BJ (cell line): ENCODE data around the gene PRSS57. TPM values are rescaled to one million over a fixed set of nuclear protein-coding genes. Genes with fewer than 3 reads are reported as not detected.

Experiments
- CTCF ChIA-PET: fragments of 350-600 bp; formaldehyde crosslinking; extraction: SDS; loops from one replicate; lab custom pipeline; 2021; ENCODE audit warnings: antibody characterized with exemption, inconsistent platforms; lab: Yijun Ruan, JAX
- POLR2A ChIA-PET: fragments of 300-600 bp; sonication (Branson Sonifier 250); formaldehyde crosslinking; extraction: SDS; loops from one replicate; lab custom pipeline; 2021; ENCODE audit warnings: antibody characterized with exemption; lab: Charles Lee
- DNase-seq: peaks from one replicate; pipeline ENCODE4 v3.0.0-alpha.2; 2011; ENCODE audit warnings: low read depth
- H3K27me3 ChIP-seq: 2 replicates; pipeline ENCODE4 v1.6.0; 2011; ENCODE audit warnings: low read length; ENCODE audit not compliant: control insufficient read depth, insufficient read depth
- H3K36me3 ChIP-seq: 2 replicates; pipeline ENCODE4 v1.5.1; 2011; ENCODE audit warnings: low read length; ENCODE audit not compliant: control insufficient read depth, insufficient read depth
- H3K4me3 ChIP-seq: 2 replicates; pipeline ENCODE4 v1.5.1; 2011; ENCODE audit warnings: low read depth, mild to moderate bottlenecking, control low read depth, low read length
- polyA plus RNA-seq: library from polyadenylated mRNA; depleted of rRNA; stranded (reverse); fragments of >200 nt; gene quantifications from 2 replicates; pipeline ENCODE4 v1.2.3, GENCODE V29; 2011
- TF ChIP-seq, protein P1 (sequence below): IDR thresholded peaks from 2 replicates; pipeline ENCODE4 v1.5.1; 2011; ENCODE audit warnings: low read depth, mild to moderate bottlenecking, control low read depth, inconsistent platforms, low read length, moderate library complexity; ENCODE audit not compliant: insufficient read depth

PRSS57 gene
- polyA plus RNA-seq, 1 experiment, result not detected

DNA sequence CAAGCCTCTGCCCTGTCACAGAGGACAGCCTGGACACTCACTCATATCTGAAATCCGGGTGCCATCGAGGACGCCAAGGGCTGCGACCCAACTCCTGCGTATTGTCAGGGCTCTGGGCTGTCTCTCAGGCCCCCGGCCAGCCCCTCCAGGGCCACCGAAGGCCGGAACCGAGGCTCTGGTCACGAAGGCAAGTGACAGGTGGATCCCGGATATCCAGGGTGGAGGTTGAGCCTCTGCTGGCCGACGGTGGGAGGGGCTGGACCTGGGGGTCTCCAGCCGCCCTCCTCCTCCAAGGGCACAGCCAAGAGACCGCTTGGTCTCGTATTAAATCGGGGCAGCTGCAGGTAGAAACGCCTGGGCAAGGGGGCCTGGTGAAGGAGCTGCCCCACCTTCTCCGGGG is 37.6 kb downstream of the PRSS57 start:
- POLR2A ChIA-PET, result no interaction called here
- TF ChIP-seq, protein P1, sequence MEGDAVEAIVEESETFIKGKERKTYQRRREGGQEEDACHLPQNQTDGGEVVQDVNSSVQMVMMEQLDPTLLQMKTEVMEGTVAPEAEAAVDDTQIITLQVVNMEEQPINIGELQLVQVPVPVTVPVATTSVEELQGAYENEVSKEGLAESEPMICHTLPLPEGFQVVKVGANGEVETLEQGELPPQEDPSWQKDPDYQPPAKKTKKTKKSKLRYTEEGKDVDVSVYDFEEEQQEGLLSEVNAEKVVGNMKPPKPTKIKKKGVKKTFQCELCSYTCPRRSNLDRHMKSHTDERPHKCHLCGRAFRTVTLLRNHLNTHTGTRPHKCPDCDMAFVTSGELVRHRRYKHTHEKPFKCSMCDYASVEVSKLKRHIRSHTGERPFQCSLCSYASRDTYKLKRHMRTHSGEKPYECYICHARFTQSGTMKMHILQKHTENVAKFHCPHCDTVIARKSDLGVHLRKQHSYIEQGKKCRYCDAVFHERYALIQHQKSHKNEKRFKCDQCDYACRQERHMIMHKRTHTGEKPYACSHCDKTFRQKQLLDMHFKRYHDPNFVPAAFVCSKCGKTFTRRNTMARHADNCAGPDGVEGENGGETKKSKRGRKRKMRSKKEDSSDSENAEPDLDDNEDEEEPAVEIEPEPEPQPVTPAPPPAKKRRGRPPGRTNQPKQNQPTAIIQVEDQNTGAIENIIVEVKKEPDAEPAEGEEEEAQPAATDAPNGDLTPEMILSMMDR, result no peak
- no peak overlapping the region for H3K4me3 ChIP-seq

DNA sequence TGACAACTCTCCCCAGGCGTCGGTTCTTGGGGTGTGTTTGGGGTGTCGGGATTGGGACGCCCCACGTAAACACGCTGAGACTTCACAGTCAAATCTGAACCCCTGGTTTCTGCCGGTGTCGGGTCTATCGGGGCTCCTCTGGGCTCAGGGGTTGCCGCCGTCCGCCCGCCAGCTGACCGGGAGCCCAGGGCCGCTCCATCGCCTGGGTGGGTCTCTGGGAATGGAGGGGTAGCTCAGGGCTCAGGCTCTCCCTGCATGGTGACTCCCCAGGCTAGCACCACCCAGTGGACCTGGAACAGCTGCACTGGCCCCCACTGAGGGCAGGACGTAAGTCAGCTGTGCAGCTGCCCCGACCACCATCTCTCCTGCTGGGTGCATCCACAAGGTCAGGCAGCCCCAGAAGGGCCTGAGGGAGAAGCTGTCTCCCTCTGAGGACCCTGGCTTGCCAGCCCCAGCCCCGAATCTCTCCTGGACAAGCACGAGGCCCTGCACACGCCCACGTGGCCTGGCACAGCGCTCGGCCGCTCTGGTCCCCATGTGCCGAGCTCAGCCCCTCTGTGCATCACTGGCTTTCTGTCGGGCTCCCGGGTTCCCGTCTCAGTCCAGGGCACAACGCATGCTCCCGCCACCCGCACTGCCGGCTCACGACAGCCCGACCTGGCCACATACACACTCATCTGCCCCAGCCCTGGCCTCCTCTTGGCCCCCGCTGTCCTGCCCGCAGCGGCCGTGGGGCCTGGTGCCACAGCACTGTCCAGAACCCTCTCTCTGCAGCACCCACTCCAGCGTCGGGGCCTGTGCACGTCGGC is 38.3 kb downstream of the PRSS57 start:
- ChIA-PET POLR2A (no interaction called here), CTCF (interaction anchor here (0.6 to 1.3 kb wide), 6 partner anchors 68 to 607 kb away, joined by 3 to 4 read pairs (median 3); no protein-coding TSS in a partner anchor)
- TF ChIP-seq, protein P1, result no peak
- Histone ChIP-seq H3K36me3 (peaks cover 15% of the 10 kb centered on the region), H3K4me3 (no peak overlapping the region), H3K27me3 (no peaks in the 10 kb centered on the region)
- DNase-seq, result no peak

More for the DNA sequence above, 37.6 kb downstream of the PRSS57 start:
- CTCF ChIA-PET, result no interaction called here
- Histone ChIP-seq H3K27me3 (no peaks in the 10 kb centered on the region), H3K36me3 (peaks cover 14% of the 10 kb centered on the region)
- DNase-seq, result no peak

DNA sequence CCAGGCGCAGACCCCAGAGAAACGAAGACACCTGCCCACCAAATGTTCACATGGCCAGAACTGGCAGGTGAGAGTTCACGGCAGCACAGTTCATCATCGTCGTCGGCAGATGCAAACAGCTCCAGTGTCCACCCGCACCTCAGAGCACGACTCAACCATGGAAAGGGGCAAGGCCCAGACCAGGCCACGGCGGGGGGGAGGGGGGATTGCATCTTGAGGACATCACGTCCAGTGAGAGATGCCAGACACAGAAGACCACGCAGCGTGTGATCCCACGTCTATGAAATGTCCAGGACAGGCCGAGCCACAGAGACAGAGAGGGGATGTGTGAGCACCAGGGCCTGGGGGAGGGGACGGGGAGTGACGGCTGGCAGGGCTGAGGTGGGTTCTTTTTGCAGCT is 39.6 kb downstream of the PRSS57 start:
- Histone ChIP-seq H3K27me3 (no peaks in the 10 kb centered on the region), H3K4me3 (no peak overlapping the region), H3K36me3 (peaks cover 20% of the 10 kb centered on the region)
- CTCF ChIA-PET, result interaction anchor here (0.8 to 1.3 kb wide), 3 partner anchors 67 to 144 kb away, joined by 3 to 4 read pairs (median 3); no protein-coding TSS in a partner anchor
- POLR2A ChIA-PET, result no interaction called here
- DNase-seq, result no peak
- TF ChIP-seq, protein P1, result no peak

DNA sequence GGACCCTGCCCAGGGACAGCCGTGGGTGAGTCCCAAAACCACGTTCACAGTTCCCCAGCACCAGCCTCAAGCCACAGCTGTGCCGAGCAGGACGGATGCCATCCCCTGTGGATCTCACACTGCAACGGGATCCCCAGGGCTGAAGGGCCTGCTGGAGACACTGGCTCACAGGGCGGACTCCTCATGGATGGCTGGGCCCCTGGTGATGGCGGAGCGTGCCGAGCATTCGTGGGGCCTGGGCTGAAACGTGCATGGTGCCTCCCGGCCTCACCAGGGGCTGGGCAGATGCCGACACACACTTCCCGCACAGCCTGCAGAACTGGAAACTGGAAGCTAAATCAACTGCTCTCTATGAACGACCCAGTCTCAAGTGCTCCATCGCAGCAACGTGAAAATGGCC is 41.8 kb downstream of the PRSS57 start:
- ChIA-PET POLR2A (no interaction called here), CTCF (no interaction called here)
- Histone ChIP-seq H3K27me3 (no peaks in the 10 kb centered on the region), H3K36me3 (peaks cover 24% of the 10 kb centered on the region), H3K4me3 (no peak overlapping the region)
- TF ChIP-seq, protein P1, result no peak
- no peak for DNase-seq

DNA sequence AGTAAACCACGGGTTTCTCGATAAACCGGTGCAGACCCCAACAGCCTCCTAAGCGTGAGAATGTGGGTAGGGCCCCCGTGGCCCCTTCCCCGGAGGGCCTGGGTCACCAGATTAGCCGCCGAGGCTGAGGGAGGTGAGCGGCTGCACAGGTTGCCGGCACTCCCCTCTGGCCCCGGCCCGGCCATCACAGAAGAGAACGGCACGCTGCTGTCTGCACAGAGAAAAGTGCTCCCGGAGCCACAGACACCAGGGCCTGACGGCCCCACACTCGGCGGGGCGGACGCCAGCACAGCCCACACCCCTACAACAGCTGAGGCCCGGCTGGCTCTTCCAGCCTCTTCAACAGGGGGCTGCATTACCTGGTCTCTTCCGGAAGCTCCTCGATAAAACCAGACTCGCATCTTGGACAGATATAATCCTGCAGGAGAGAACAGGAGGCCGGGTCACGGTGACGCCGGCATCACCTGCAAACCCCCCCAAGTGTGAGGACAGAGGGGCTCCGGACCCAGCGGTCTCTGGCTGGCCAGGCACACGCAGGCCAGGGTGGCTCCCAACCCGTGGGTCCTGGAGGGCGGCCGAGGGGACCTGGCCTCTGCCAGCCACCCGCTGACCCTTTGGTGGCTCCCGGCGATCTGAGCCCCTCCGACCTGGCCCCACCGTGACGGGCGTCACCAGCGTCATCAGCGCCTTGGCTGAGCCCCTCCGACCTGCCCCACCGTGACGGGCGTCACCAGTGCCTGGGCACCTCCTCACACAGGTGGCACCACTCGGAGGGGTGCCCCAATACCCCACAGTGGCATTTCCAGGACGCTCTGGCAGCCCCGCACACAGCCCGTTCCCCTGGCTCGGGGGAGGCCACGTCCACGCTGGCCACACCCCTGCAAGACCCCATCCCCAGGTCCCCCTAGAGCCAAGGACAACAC is 42.5 kb downstream of the PRSS57 start:
- TF ChIP-seq, protein P1, result no peak
- DNase-seq, result no peak
- ChIA-PET POLR2A (no interaction called here), CTCF (interaction anchor here (1.1 kb wide), 1 partner anchor 18 kb away, joined by 3 read pairs; no protein-coding TSS in a partner anchor)
- peaks cover 29% of the 10 kb centered on the region for H3K36me3 ChIP-seq
- H3K4me3 ChIP-seq, result no peak overlapping the region
- no peaks in the 10 kb centered on the region for H3K27me3 ChIP-seq
